ENCODE results near the gene CTRB2.
"Not testable (repeated sequence)": the region's sequence is repeated elsewhere in the genome, so short reads cannot be mapped to it uniquely, and the experiment has no call there.

The CTRB2 gene

GRCh38 chr16:75225678-75226515 lies 18.9 kb upstream of the CTRB2 start:
- DNase-seq = no peak

- no peak for DNase-seq
Observed at GRCh38 chr16:75225092-75225491, 18.1 kb upstream of the CTRB2 start.

- DNase-seq = no peak
Observed at GRCh38 chr16:75224306-75225082, 17.5 kb upstream of the CTRB2 start.

- DNase-seq = not testable (repeated sequence)
Observed at GRCh38 chr16:75223129-75223528, 16.2 kb upstream of the CTRB2 start.

- no peak for DNase-seq
Observed at GRCh38 chr16:75222271-75222783, 15.4 kb upstream of the CTRB2 start.

- no peak for DNase-seq
Observed at GRCh38 chr16:75219838-75220237, 12.9 kb upstream of the CTRB2 start.

GRCh38 chr16:75219088-75219487 lies 12.1 kb upstream of the CTRB2 start:
- DNase-seq = no peak

GRCh38 chr16:75218256-75219076 lies 11.5 kb upstream of the CTRB2 start, which contains the start of gene CTRB1:
TSS of gene CTRB1 (plus strand) at chr16:75218988. CDS start at chr16:75219008, 20 bp downstream.
- DNase-seq = no peak

- DNase-seq = no peak
Observed at GRCh38 chr16:75217389-75217851, 10.5 kb upstream of the CTRB2 start.

GRCh38 chr16:75216576-75216975 lies 9.6 kb upstream of the CTRB2 start:
- no peak for DNase-seq

GRCh38 chr16:75216127-75216526 lies 9.2 kb upstream of the CTRB2 start:
- DNase-seq = no peak

GRCh38 chr16:75211286-75211685 lies 4.3 kb upstream of the CTRB2 start:
- not testable (repeated sequence) for DNase-seq

GRCh38 chr16:75209944-75210343 lies 3.0 kb upstream of the CTRB2 start:
- DNase-seq = no peak

GRCh38 chr16:75209514-75209913 lies 2.6 kb upstream of the CTRB2 start:
- not testable (repeated sequence) for DNase-seq

- no peak for DNase-seq
Observed at GRCh38 chr16:75208861-75209505, 2.0 kb upstream of the CTRB2 start.

- no peak for DNase-seq
Observed at GRCh38 chr16:75208242-75208825, 1.4 kb upstream of the CTRB2 start.

GRCh38 chr16:75207831-75208230 lies 870 bp upstream of the CTRB2 start:
- DNase-seq = no peak

- DNase-seq = not testable (repeated sequence)
Observed at GRCh38 chr16:75205961-75206748, 806 bp downstream of the CTRB2 start.

- DNase-seq = not testable (repeated sequence)
Observed at GRCh38 chr16:75205438-75205837, 1.5 kb downstream of the CTRB2 start.

- DNase-seq = not testable (repeated sequence)
Observed at GRCh38 chr16:75204905-75205304, 2.1 kb downstream of the CTRB2 start.

- DNase-seq = no peak
Observed at GRCh38 chr16:75204410-75204758, 2.6 kb downstream of the CTRB2 start.

Data from CD4-positive, alpha-beta T cell treated with Interleukin-17A for 4 hours (primary cell).